ENCODE data around the gene CDH4.

CDH4 gene

DNA sequence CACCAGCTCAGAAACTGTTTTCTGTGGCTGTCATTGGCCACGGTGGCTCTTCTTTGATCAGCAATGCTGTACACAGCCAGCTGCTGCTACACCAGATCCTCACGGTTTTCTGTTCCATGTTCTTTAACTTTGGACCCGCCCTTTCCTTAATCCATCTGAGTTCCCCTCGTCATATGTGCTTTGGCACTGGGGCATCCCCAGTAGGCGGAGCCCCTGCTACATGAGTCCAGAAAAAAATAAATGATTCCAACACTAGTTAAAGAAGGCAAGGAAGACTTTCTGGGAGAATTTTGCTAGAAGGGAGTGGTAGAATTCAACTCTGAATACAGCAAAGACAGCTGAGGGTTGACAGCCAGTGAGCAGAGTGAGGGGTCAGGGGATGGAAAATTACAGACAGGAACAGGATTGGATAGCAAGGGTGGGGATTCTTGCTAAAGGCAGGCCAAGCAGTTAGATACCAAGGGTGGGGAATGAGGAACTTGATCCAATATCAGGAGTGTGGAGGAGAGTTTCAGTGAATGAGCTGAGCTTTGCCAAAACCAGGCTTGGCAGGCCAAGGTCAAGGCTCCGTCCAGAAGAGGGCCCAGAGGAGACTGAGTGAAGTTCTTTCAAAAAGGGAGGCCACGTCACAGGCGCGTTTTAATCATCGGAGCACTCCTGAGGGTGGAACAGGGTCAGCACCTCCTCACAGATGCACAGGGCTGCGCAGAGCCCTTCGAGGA lies 391.8 kb downstream of the CDH4 start:
- Mint-ChIP-seq H3K27me3 (no peaks in the 10 kb centered on the region), H3K4me3 (no peak overlapping the region), H3K27ac (no peak overlapping the region), H3K9me3 (no peaks in the 10 kb centered on the region), H3K4me1 (ENCODE audit: low read depth) (no peaks in the 10 kb centered on the region), H3K36me3 (ENCODE audit: low read depth) (no peaks in the 10 kb centered on the region)
- intact Hi-C loops (cut with micrococcal nuclease), result no loop called here

DNA sequence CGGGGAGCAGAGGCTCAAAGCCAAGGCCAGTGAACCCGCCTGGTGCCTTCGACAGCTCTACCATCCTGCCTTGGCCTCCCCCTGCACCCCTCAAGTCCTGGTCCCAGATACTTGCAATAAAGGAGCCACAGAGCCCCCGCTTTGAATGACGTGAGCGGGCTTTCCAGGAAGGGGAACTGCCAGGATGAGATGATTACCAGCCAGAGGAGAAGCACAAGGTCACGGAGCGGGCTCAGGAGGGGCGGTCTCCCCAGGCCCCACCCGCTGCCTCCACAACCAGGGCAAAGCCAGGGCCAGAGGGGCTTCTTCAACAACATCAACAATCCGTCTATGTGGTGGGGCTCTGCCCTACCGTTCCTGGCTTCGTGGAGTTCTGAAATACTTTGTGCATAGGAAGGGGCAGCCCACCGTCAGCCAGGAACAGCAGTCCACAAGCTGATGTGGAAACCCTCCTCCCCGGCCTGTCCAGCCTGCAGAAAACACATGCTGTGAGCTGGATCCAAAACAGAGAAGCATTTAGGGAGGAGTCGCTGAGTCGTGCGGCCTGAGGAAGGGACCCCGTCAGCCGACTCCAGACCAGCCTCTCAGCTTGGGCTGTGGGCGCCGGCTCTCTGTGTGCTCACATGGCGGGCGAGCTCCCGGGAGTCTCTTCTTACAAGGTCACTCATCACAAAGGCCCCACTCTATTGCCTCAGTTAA lies 392.5 kb downstream of the CDH4 start:
- Mint-ChIP-seq H3K9me3 (no peaks in the 10 kb centered on the region), H3K27ac (no peak overlapping the region), H3K4me1 (ENCODE audit: low read depth) (no peaks in the 10 kb centered on the region), H3K4me3 (no peak overlapping the region), H3K36me3 (ENCODE audit: low read depth) (no peaks in the 10 kb centered on the region), H3K27me3 (no peaks in the 10 kb centered on the region)
- intact Hi-C loops (cut with micrococcal nuclease), result no loop called here

DNA sequence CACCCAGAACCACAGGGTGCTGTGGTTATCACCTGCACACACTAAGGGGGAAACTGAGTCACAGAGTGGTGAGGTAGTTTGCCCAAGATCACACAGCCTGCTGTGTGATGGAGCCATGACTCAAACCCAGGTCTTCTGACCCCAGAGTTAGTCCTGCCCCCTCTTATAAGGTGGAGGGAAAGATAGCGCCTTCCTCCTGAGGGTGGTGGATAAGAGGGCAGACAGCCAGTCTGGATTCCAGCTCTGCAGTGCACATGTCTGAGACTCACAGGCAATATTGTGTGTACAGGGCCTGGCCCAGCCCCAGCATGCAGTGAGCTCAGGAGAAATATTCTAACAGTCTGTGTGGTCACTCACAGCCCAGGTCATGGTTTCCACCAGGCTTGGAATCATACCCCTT lies 393.7 kb downstream of the CDH4 start:
- no peaks in the 10 kb centered on the region for H3K4me1 Mint-ChIP-seq (ENCODE audit: low read depth)
- no peaks in the 10 kb centered on the region for H3K36me3 Mint-ChIP-seq (ENCODE audit: low read depth)
- intact Hi-C loops (cut with micrococcal nuclease), result no loop called here
- H3K27ac Mint-ChIP-seq, result no peak overlapping the region
- no peaks in the 10 kb centered on the region for H3K27me3 Mint-ChIP-seq
- no peaks in the 10 kb centered on the region for H3K9me3 Mint-ChIP-seq
- no peak overlapping the region for H3K4me3 Mint-ChIP-seq

DNA sequence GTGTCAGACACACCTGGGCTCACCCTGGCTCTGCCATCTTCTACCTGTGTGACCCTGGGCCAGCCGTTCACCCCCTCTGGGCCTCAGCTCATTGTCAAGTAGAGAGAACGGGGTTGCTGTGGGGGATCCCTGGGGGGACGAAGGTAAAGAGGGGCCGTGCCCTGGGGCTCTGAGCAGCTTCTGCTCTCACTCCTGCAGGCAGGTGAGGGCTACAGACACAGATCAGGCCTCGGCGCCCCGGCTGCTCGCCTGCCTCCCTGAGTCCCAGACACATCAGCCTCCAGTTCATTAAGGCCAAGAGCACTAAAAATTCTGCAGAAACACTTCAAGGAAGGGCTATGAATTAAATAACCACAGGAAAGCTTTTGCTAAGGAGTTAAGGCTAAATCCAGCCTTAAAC lies 394.4 kb downstream of the CDH4 start:
- Mint-ChIP-seq H3K27me3 (no peaks in the 10 kb centered on the region), H3K27ac (no peak overlapping the region), H3K4me3 (no peak overlapping the region), H3K36me3 (ENCODE audit: low read depth) (no peaks in the 10 kb centered on the region), H3K4me1 (ENCODE audit: low read depth) (no peaks in the 10 kb centered on the region), H3K9me3 (no peaks in the 10 kb centered on the region)
- intact Hi-C loops (cut with micrococcal nuclease), result no loop called here

DNA sequence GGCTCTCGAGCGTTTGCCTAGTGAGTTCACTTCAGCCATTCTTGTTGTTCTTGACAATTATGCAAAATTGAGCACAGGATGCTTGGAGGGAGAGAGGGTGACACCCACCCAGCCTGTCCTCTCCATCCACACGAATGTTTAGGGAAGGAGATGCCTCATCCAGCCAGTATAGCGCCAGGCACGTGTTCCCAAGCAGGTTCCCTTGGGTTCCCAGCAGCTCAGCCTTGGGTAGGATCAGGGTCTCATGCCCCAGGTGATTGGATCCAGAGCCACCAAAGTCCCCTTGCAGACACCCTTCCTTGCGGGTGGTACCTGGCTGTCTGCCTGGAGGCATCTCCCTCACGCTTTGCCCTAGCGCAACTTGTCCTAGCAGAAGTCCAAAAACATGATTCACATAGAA lies 394.9 kb downstream of the CDH4 start:
- no peaks in the 10 kb centered on the region for H3K9me3 Mint-ChIP-seq
- intact Hi-C loops (cut with micrococcal nuclease), result no loop called here
- no peaks in the 10 kb centered on the region for H3K27me3 Mint-ChIP-seq
- H3K4me1 Mint-ChIP-seq (ENCODE audit: low read depth), result no peaks in the 10 kb centered on the region
- no peaks in the 10 kb centered on the region for H3K36me3 Mint-ChIP-seq (ENCODE audit: low read depth)
- H3K27ac Mint-ChIP-seq, result no peak overlapping the region
- H3K4me3 Mint-ChIP-seq, result no peak overlapping the region

DNA sequence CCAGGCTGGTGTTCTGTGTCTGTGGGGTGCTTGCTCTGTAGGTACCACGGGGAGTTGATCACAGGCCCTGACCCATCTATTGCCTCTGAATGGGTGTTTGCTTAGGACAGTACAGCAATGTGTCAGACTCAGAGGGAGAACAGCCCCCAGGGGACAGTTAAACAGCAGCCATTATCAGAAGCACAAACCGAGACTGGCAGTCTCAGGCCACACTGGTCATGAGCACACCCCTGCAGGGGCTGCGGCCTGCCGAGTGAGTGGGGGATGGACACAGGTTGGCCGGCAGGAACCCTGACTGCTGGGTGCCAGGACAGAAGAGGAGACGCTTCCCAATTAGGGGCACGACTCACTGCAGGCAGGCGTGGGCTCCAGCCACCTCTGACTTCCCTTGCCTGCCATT lies 395.6 kb downstream of the CDH4 start:
- H3K27ac Mint-ChIP-seq, result no peak overlapping the region
- no peaks in the 10 kb centered on the region for H3K27me3 Mint-ChIP-seq
- H3K36me3 Mint-ChIP-seq (ENCODE audit: low read depth), result no peaks in the 10 kb centered on the region
- H3K4me3 Mint-ChIP-seq, result no peak overlapping the region
- intact Hi-C loops (cut with micrococcal nuclease), result no loop called here
- H3K9me3 Mint-ChIP-seq, result no peaks in the 10 kb centered on the region
- no peaks in the 10 kb centered on the region for H3K4me1 Mint-ChIP-seq (ENCODE audit: low read depth)

DNA sequence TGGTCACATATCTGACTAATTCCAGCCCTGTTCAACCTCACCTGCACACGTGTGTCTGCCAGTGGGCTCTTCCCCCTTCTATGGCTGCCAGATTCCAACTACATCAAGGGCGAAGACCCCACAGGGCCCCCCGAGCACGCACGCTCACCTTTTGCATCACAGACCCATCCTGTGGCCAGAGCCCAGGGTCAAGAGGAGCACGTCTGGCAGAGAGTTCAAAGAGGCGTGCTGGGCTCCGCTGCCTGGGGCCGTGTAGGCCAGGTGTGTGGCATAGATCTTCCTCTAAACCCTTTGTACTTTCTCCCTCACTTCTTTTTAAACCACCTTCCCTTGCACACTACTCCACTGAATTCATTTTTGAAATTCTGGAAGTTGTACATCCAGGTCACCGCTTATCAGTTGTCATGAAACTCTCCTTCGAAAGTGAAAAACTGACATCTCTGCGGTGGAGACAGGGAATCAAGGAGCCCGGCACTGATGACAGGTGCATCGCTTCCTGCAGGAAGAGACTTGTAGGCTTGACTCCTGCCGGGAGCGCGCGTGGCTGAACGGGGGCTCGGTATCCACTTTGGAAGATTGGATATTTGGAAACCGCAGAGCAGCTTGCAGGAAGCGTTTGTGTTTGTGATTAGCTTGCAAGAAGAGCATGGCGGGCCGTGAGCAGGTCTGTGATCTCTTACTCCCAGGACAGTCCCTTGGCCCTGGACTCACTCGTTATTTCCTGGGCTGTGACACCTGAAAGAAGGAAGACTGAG lies 397.2 kb downstream of the CDH4 start:
- H3K4me3 Mint-ChIP-seq, result no peak overlapping the region
- H3K9me3 Mint-ChIP-seq, result no peaks in the 10 kb centered on the region
- intact Hi-C loops (cut with micrococcal nuclease), result no loop called here
- no peaks in the 10 kb centered on the region for H3K4me1 Mint-ChIP-seq (ENCODE audit: low read depth)
- H3K36me3 Mint-ChIP-seq (ENCODE audit: low read depth), result no peaks in the 10 kb centered on the region
- H3K27me3 Mint-ChIP-seq, result no peaks in the 10 kb centered on the region
- no peak overlapping the region for H3K27ac Mint-ChIP-seq

DNA sequence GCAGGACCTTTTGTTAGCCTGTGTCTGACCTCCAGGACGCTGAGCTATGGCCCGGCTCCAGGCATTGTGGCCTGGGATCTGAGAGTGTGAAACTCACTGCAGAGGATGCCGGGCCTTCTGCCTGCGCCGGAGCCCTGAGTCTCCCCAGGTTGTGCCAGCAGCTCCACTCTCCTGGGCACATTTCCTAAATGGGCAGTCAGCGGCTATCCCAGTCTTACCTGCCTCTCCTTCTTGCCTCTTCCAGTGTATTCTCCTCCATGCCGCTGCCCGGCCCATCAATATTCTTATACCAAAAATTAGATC lies 397.8 kb downstream of the CDH4 start:
- H3K36me3 Mint-ChIP-seq (ENCODE audit: low read depth), result no peaks in the 10 kb centered on the region
- H3K27ac Mint-ChIP-seq, result no peak overlapping the region
- no peaks in the 10 kb centered on the region for H3K27me3 Mint-ChIP-seq
- H3K4me3 Mint-ChIP-seq, result no peak overlapping the region
- H3K4me1 Mint-ChIP-seq (ENCODE audit: low read depth), result no peaks in the 10 kb centered on the region
- intact Hi-C loops (cut with micrococcal nuclease), result no loop called here
- H3K9me3 Mint-ChIP-seq, result no peaks in the 10 kb centered on the region

DNA sequence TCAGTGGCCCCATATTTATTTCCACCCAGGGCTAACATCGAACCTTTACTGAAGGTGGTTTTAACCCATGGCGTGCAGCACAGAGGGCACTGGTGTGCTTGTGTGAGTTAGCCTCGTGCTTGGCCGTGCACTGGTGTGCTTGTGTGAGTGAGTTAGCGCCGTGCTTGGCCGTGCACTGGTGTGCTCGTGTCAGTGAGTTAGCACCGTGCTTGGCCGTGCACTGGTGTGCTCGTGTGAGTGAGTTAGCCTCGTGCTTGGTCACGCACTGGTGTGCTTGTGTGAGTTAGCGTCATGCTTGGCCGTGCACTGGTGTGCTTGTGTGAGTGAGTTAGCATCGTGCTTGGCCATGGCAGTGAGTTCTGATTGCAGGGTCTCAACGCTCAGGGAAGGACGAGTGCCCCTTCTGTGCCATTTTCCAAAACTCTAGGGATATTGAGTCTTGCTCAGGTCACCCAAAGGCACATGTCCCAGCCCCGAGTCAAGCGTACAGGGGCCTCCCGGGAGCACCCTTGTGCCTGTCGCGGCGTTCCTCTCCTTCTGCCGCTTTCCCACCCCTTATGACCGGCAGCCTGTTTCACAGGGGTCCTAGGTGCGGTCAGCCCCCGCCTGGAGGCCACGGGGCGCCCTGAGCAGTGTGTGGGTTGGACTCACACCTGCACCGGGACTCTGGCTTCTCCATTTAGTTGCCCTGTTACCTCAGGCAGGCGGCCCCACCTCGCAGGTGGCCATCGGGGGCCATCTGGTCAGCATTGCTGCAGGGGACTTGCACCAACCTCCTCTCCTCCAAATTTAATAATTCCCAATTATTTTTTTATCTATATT lies 399.1 kb downstream of the CDH4 start:
- no peaks in the 10 kb centered on the region for H3K4me1 Mint-ChIP-seq (ENCODE audit: low read depth)
- intact Hi-C loops (cut with micrococcal nuclease), result no loop called here

DNA sequence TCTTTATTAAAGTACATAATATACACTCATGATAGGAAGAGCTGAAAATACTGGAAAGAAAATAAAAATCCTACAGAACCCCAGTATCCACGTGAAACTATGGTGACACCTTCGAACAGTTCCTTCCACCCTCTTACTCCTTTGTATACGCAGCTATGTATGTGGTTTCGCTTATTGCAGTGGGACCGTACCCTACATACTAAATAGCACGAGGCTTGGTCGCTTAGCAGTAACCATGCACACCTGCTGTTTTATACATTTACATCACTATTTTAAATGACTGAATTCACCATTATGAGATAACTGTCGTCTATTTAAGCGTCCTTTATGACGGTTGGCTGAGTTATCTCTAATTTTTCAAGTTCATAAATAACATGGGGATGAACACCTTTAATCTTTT lies 400.1 kb downstream of the CDH4 start:
- intact Hi-C loops (cut with micrococcal nuclease), result no loop called here
- no peaks in the 10 kb centered on the region for H3K4me1 Mint-ChIP-seq (ENCODE audit: low read depth)
- H3K27ac Mint-ChIP-seq, result no peak overlapping the region

More for the DNA sequence above, 399.1 kb downstream of the CDH4 start:
- Mint-ChIP-seq H3K4me3 (no peak overlapping the region), H3K27me3 (no peaks in the 10 kb centered on the region), H3K27ac (no peak overlapping the region), H3K9me3 (no peaks in the 10 kb centered on the region), H3K36me3 (ENCODE audit: low read depth) (no peaks in the 10 kb centered on the region)

DNA sequence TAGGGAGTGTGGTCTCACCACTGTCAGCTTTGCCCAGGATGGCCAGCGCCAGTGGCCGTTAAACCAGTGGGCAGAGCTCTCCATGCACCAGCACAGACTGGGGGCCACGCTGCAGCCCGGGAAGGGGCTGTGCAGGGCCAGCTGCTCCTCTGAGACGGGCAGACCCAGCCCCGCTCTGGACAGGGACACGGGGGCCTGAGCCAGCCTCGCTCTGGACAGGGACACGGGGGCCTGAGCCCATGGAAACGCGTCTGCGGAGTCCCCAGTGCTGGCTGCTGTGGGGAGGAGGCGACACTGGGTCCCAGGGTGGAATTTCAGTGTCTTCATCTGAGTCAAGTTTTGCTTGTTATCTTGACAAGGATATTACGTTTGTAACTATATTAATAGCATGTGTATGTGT lies 402.7 kb downstream of the CDH4 start:
- no peak overlapping the region for H3K27ac Mint-ChIP-seq

More for the DNA sequence above, 400.1 kb downstream of the CDH4 start:
- no peak overlapping the region for H3K4me3 Mint-ChIP-seq
- H3K36me3 Mint-ChIP-seq (ENCODE audit: low read depth), result no peaks in the 10 kb centered on the region
- H3K27me3 Mint-ChIP-seq, result no peaks in the 10 kb centered on the region
- no peaks in the 10 kb centered on the region for H3K9me3 Mint-ChIP-seq

DNA sequence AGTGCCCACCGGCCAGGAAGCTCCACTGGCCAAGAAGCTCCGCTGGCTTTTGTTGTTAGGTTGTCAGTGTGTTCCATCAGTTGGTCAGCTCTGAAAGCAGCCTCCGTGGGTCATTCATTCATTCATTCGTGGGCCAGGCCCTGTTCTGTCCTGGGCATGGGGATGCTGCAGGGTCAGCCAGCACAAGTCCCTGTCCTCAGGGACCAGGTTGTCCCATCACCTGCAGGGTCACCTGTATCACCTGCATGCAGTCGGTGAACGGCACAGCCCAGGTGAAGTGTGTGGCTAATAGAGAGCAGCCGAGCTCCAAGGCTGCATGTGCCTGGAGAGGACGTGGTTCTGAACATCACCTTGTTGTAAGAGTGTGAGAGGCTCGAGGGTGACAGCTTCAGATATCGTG lies 403.5 kb downstream of the CDH4 start:
- intact Hi-C loops (cut with micrococcal nuclease), result no loop called here
- no peak overlapping the region for H3K4me3 Mint-ChIP-seq
- H3K9me3 Mint-ChIP-seq, result no peaks in the 10 kb centered on the region
- no peak overlapping the region for H3K27ac Mint-ChIP-seq
- no peaks in the 10 kb centered on the region for H3K36me3 Mint-ChIP-seq (ENCODE audit: low read depth)
- no peaks in the 10 kb centered on the region for H3K27me3 Mint-ChIP-seq
- no peaks in the 10 kb centered on the region for H3K4me1 Mint-ChIP-seq (ENCODE audit: low read depth)

More for the DNA sequence above, 402.7 kb downstream of the CDH4 start:
- no peaks in the 10 kb centered on the region for H3K27me3 Mint-ChIP-seq
- H3K4me3 Mint-ChIP-seq, result no peak overlapping the region
- H3K4me1 Mint-ChIP-seq (ENCODE audit: low read depth), result no peaks in the 10 kb centered on the region
- H3K9me3 Mint-ChIP-seq, result no peaks in the 10 kb centered on the region
- no peaks in the 10 kb centered on the region for H3K36me3 Mint-ChIP-seq (ENCODE audit: low read depth)
- intact Hi-C loops (cut with micrococcal nuclease), result no loop called here

DNA sequence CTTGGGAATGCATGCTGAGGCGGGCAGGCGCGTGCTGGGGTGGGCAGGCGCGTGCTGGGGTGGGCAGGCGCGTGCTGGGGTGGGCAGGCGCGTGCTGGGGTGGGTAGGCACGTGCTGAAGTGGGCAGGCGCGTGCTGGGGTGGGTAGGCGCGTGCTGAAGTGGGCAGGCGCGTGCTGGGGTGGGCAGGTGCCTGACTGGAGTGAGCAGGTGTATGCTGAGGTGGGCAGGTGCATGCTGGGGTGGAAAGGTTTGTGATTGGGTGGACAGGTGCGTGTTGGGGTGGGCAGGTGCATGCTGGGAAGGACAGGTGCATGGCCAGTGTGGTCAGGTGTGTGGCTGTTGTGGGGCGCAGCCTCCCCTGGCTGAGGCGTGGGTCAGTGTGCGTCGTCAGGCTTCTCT lies 404.1 kb downstream of the CDH4 start:
- Mint-ChIP-seq H3K27me3 (no peaks in the 10 kb centered on the region), H3K36me3 (ENCODE audit: low read depth) (no peaks in the 10 kb centered on the region), H3K4me1 (ENCODE audit: low read depth) (no peaks in the 10 kb centered on the region), H3K4me3 (no peak overlapping the region), H3K9me3 (no peaks in the 10 kb centered on the region), H3K27ac (no peak overlapping the region)
- intact Hi-C loops (cut with micrococcal nuclease), result no loop called here

Measured in dendritic cell treated with granulocyte-macrophage colony-stimulating factor and Interleukin-4, amounts not matched to agents 40 ng/mL and 50 ng/mL, for 4 days (primary cell).